PC-3 (cell line): ENCODE measurements around the gene IL36B. TPM values are rescaled to one million over a fixed set of nuclear protein-coding genes. Genes with fewer than 3 reads are reported as not detected.

ENCODE experiments used
- ATAC-seq: fragments of 200-7000 bp; cut with Tn5 transposase; 2 replicates; pipeline ENCODE4 v1.9.1; 2020; ENCODE audit warnings: mild to moderate bottlenecking, moderate library complexity
- BruUV-seq: library from RNA; stranded (reverse); fragments of 400-500 nt; replicated peaks from 2 replicates; lab custom pipeline; 2021; lab: Mats Ljungman, UMichigan
- CTCF ChIA-PET: fragments of 300-600 bp; sonication (Branson Sonifier 250); formaldehyde crosslinking; loops from one replicate; lab custom pipeline; 2022; ENCODE audit warnings: antibody characterized with exemption; lab: Charles Lee
- POLR2A ChIA-PET: fragments of 300-600 bp; sonication (Branson Sonifier 250); formaldehyde crosslinking; loops from one replicate; lab custom pipeline; 2022; ENCODE audit warnings: antibody characterized with exemption; ENCODE audit not compliant: unreplicated experiment; lab: Charles Lee
- DNase-seq: peaks from one replicate; pipeline ENCODE4 v3.0.0-alpha.2; 2015
- H2AFZ ChIP-seq: fragments of 300-600 bp; sonication (generic); 2 replicates; pipeline ENCODE4 v1.6.0; 2016; ENCODE audit warnings: antibody characterized with exemption, low read length
- H3F3A ChIP-seq: fragments of 300-600 bp; sonication (generic); one replicate; pipeline ENCODE4 v1.6.0; 2017; ENCODE audit warnings: antibody characterized with exemption, low read length, control low read depth, mild to moderate bottlenecking; ENCODE audit not compliant: unreplicated experiment
- H3K27ac ChIP-seq: fragments of 300-600 bp; sonication (generic); 2 replicates; pipeline ENCODE4 v1.5.1; 2016; ENCODE audit warnings: mild to moderate bottlenecking, low read length
- H3K27me3 ChIP-seq: fragments of 300-600 bp; sonication (generic); 2 replicates; pipeline ENCODE4 v1.6.1; 2016; ENCODE audit warnings: low read length, mixed read lengths
- H3K36me3 ChIP-seq: fragments of 300-600 bp; sonication (generic); 2 replicates; pipeline ENCODE4 v1.6.1; 2016; ENCODE audit warnings: low read depth, mixed run types, low read length, mixed read lengths
- H3K4me1 ChIP-seq: fragments of 300-600 bp; sonication (generic); 2 replicates; pipeline ENCODE4 v1.5.1; 2016; ENCODE audit warnings: low read length; ENCODE audit not compliant: insufficient read depth
- H3K4me2 ChIP-seq: fragments of 300-600 bp; sonication (generic); 2 replicates; pipeline ENCODE4 v1.6.0; 2016; ENCODE audit warnings: low read length
- H3K4me3 ChIP-seq: fragments of 300-600 bp; sonication (generic); 2 replicates; pipeline ENCODE4 v1.5.1; 2016; ENCODE audit warnings: mild to moderate bottlenecking, low read length, mixed read lengths
- H3K79me2 ChIP-seq: fragments of 300-600 bp; sonication (generic); 2 replicates; pipeline ENCODE4 v1.6.1; 2017; ENCODE audit warnings: low read length, mixed read lengths
- H3K9ac ChIP-seq: fragments of 300-600 bp; sonication (generic); 2 replicates; pipeline ENCODE4 v1.6.0; 2016; ENCODE audit warnings: mild to moderate bottlenecking, low read length
- H3K9me2 ChIP-seq: fragments of 300-600 bp; sonication (generic); replicated peaks from 2 replicates; pipeline ENCODE4 v1.6.1; 2016; ENCODE audit warnings: mixed run types, low read length, mixed read lengths
- H3K9me3 ChIP-seq: fragments of 300-600 bp; sonication (generic); 2 replicates; pipeline ENCODE4 v1.6.1; 2016; ENCODE audit warnings: low read length, mixed read lengths
- H4K20me1 ChIP-seq: fragments of 300-600 bp; sonication (generic); 2 replicates; pipeline ENCODE4 v1.6.1; 2016; ENCODE audit warnings: low read length, mixed read lengths
- CTCF ChIP-seq: fragments of 300-600 bp; sonication (generic); conservative IDR thresholded peaks from 2 replicates; pipeline ENCODE4 v1.5.1; 2017; ENCODE audit warnings: antibody characterized with exemption, low read depth, mild to moderate bottlenecking, low read length
- EZH2 ChIP-seq: fragments of 300-600 bp; sonication (generic); IDR thresholded peaks from one replicate; pipeline ENCODE4 v1.6.1; 2017; ENCODE audit warnings: antibody characterized with exemption, mild to moderate bottlenecking, low read length; ENCODE audit not compliant: unreplicated experiment
- EZH2phosphoT487 ChIP-seq: fragments of 300-600 bp; sonication (generic); IDR thresholded peaks from 2 replicates; pipeline ENCODE4 v1.6.1; 2018; ENCODE audit warnings: mild to moderate bottlenecking, antibody characterized with exemption, low read length, borderline replicate concordance
- intact Hi-C: fragments of 100-400 bp; cut with micrococcal nuclease; formaldehyde crosslinking; loops from 2 replicates; pipeline ENCODE4 v1.9.0; 2023
- total RNA-seq: library from RNA; depleted of rRNA; stranded (reverse); fragments of >200 nt; gene quantifications from 2 replicates; pipeline ENCODE4 v1.2.3, GENCODE V29; 2014

Gene IL36B
- total RNA-seq, 1 experiment from 2014 or later, result not detected

GRCh38 chr2:113084249-113085000, 31.8 kb upstream of the IL36B start:
- TF ChIP-seq CTCF, result peak; percentile 75
- no peak for TF ChIP-seq EZH2
- peaks cover 7% of the 10 kb centered on the region for H3K4me1 ChIP-seq
- intact Hi-C loops, result loop anchor here (1.0 to 5.0 kb wide), 2 partner anchors 115 to 288 kb away; no protein-coding TSS in a partner anchor
- no peaks in the 10 kb centered on the region for H3K27me3 ChIP-seq
- H3F3A ChIP-seq, result no peaks in the 10 kb centered on the region
- peak; percentile 60 for DNase-seq
- POLR2A ChIA-PET, result no interaction called here
- no TSS peak for BruUV-seq
- no peak overlapping the region for H3K9ac ChIP-seq
- H3K9me2 ChIP-seq, result no peaks in the 10 kb centered on the region
- H3K9me3 ChIP-seq, result no peaks in the 10 kb centered on the region
- CTCF ChIA-PET, result interaction anchor here (0.8 to 1.8 kb wide), 3 partner anchors 52 to 114 kb away, joined by 4 to 10 read pairs (median 5); no protein-coding TSS in a partner anchor
- no peak overlapping the region for H3K4me2 ChIP-seq
- H2AFZ ChIP-seq, result no peak overlapping the region
- ATAC-seq, result peak; percentile 37; the same call in 1 of the 2 replicates
- H3K79me2 ChIP-seq, result no peaks in the 10 kb centered on the region
- no peak overlapping the region for H3K27ac ChIP-seq
- H3K36me3 ChIP-seq, result no peaks in the 10 kb centered on the region
- no peak overlapping the region for H3K4me3 ChIP-seq
- no peaks in the 10 kb centered on the region for H4K20me1 ChIP-seq

GRCh38 chr2:113083296-113083695, 30.6 kb upstream of the IL36B start:
- Histone ChIP-seq H3K4me3 (no peak overlapping the region), H3K4me1 (peaks cover 16% of the 10 kb centered on the region), H3K27ac (no peak overlapping the region), H3K9me2 (no peaks in the 10 kb centered on the region), H3K9ac (no peak overlapping the region), H3K9me3 (no peaks in the 10 kb centered on the region), H3K4me2 (no peak overlapping the region), H4K20me1 (no peaks in the 10 kb centered on the region), H3K36me3 (no peaks in the 10 kb centered on the region), H3K27me3 (no peaks in the 10 kb centered on the region), H3K79me2 (no peaks in the 10 kb centered on the region), H3F3A (no peaks in the 10 kb centered on the region), H2AFZ (no peak overlapping the region)
- BruUV-seq, result no TSS peak
- DNase-seq (no peak), ATAC-seq (no peak)
- CTCF ChIA-PET, result no interaction called here
- intact Hi-C loops, result loop anchor here (5.0 kb wide), 1 partner anchor 289 kb away; no protein-coding TSS in a partner anchor
- POLR2A ChIA-PET, result no interaction called here
- TF ChIP-seq CTCF, result no peak
- TF ChIP-seq EZH2phosphoT487, result no peak
